OCI-LY1 (cell line): ENCODE results near the gene GRIP1.

Source experiments
- EZH2 ChIP-seq: fragments of 200-600 bp; sonication (generic), shearing (Covaris generic); IDR thresholded peaks from 2 replicates; pipeline ENCODE4 v1.8.0; 2017; ENCODE audit warnings: borderline replicate concordance, mixed run types, mild to moderate bottlenecking, antibody characterized with exemption, low read length, moderate library complexity, mixed read lengths
- TF ChIP-seq, protein P1 (sequence below): fragments of 200-600 bp; sonication (generic), shearing (Covaris generic); IDR thresholded peaks from 2 replicates; pipeline ENCODE4 v1.5.1; 2017; ENCODE audit warnings: mild to moderate bottlenecking, antibody characterized with exemption, low read length, moderate library complexity, mixed read lengths

GRCh38 chr12:66387117-66387516, 291.8 kb downstream of the GRIP1 start:
- TF ChIP-seq, protein P1, sequence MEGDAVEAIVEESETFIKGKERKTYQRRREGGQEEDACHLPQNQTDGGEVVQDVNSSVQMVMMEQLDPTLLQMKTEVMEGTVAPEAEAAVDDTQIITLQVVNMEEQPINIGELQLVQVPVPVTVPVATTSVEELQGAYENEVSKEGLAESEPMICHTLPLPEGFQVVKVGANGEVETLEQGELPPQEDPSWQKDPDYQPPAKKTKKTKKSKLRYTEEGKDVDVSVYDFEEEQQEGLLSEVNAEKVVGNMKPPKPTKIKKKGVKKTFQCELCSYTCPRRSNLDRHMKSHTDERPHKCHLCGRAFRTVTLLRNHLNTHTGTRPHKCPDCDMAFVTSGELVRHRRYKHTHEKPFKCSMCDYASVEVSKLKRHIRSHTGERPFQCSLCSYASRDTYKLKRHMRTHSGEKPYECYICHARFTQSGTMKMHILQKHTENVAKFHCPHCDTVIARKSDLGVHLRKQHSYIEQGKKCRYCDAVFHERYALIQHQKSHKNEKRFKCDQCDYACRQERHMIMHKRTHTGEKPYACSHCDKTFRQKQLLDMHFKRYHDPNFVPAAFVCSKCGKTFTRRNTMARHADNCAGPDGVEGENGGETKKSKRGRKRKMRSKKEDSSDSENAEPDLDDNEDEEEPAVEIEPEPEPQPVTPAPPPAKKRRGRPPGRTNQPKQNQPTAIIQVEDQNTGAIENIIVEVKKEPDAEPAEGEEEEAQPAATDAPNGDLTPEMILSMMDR: no peak
- no peak for TF ChIP-seq EZH2
